Testis (tissue), 2 donors: ENCODE results near the gene NALCN.

Experiments used
- CTCF ChIP-seq, 3 experiments: fragments of 450-650 bp in 2 of 3; fragments of 200-600 bp in 1 of 3; sonication (generic) in 1 of 3; IDR thresholded peaks; one replicate each; pipeline ENCODE4 v1.5.1; 2016 to 2019; ENCODE audit warnings: antibody characterized with exemption in 3 of 3, mild to moderate bottlenecking in 2 of 3, moderate library complexity in 1 of 3
- POLR2A ChIP-seq: fragments of 450-650 bp; IDR thresholded peaks from one replicate; pipeline ENCODE4 v1.6.1; 2017; ENCODE audit warnings: antibody characterized with exemption, mild to moderate bottlenecking, moderate library complexity

GRCh38 chr13:101157261-101157660, 259.0 kb downstream of the NALCN start:
- TF ChIP-seq CTCF (IDR thresholded peaks at IDR 0.05) (no peak), POLR2A (no peak)
